ENCODE data around the gene TOR1AIP2. TPM values are rescaled to one million over a fixed set of nuclear protein-coding genes. Genes with fewer than 3 reads are reported as not detected.

The TOR1AIP2 gene
- total and polyA plus RNA-seq, 2 of the 8 experiments (the other 6 are each of a cell fraction or from before 2014, with no cell fraction given): 12.1 to 75.2 TPM

GRCh38 chr1:179812501-179813292 is 64.9 kb downstream of the TOR1AIP2 start:
- no peak overlapping the region for H3K4me3 ChIP-seq (ENCODE audit: extremely low read depth in 1 of 4, insufficient read depth in 2 of 4, low read depth in 3 of 4, low read length in 4 of 4)
- FAIRE-seq (no peak), DNase-seq (ENCODE audit: low read depth in 1 of 2, low spot score in 2 of 2) (no peak)
- H2AK5ac ChIP-seq (ENCODE audit: low read depth, low read length): no peak overlapping the region
- no peaks in the 10 kb centered on the region for H3K9me3 ChIP-seq (ENCODE audit: insufficient read depth in 2 of 2, low read depth in 1 of 2, low read length in 1 of 2)
- no peak overlapping the region for H3K9ac ChIP-seq (replicated peaks in 1 of 4; ENCODE audit: extremely low read depth in 1 of 4, low read depth in 3 of 4, low read length in 3 of 4)
- POLR2A ChIA-PET (ENCODE audit: partially characterized antibody): no interaction called here
- no peak overlapping the region for H3K4ac ChIP-seq (replicated peaks; ENCODE audit: insufficient read length, low read depth, low read length)
- no peak overlapping the region for H2BK20ac ChIP-seq (ENCODE audit: low read length)
- TF ChIP-seq EZH2 (IDR thresholded peaks at IDR 0.05; ENCODE audit: low read depth, low read length, severe bottlenecking) (no peak), SRF (IDR thresholded peaks at IDR 0.05; ENCODE audit: low read depth, low read length) (no peak), NRF1 (IDR thresholded peaks at IDR 0.05; ENCODE audit: low read depth, low read length) (no peak), TBP (IDR thresholded peaks at IDR 0.05; ENCODE audit: low read depth, low read length) (no peak)
- no peaks in the 10 kb centered on the region for H4K20me1 ChIP-seq (replicated peaks in 1 of 2; ENCODE audit: control insufficient read depth in 1 of 2, insufficient read depth in 2 of 2, low read length in 2 of 2)
- no peak overlapping the region for H3K18ac ChIP-seq (ENCODE audit: extremely low read depth, low read length)
- H3K56ac ChIP-seq (replicated peaks; ENCODE audit: insufficient read length, low read depth, low read length): no peak overlapping the region
- H2BK5ac ChIP-seq (ENCODE audit: low read depth, low read length): no peak overlapping the region
- no peaks in the 10 kb centered on the region for H3K79me1 ChIP-seq (ENCODE audit: low read depth, low read length)
- H3K27me3 ChIP-seq (replicated peaks in 1 of 4; ENCODE audit: control insufficient read depth in 3 of 4, extremely low read depth in 1 of 4, insufficient read depth in 3 of 4, low read length in 3 of 4): peaks cover 0 to 17% (median 14%) of the 10 kb centered on the region in 4 experiments; a peak in 6 of 7 replicates
- H3K14ac ChIP-seq (ENCODE audit: insufficient read length): no peak overlapping the region
- WGBS, 2 experiments (ENCODE audit: extremely low coverage in 1 of 2, insufficient coverage in 1 of 2, insufficient read length in 1 of 2, insufficient replicate concordance in 2 of 2, low coverage in 1 of 2, low lambda C conversion rate in 2 of 2, missing lambda C conversion rate in 1 of 2): 89% methylated on average over 36 of the region's 37 CpGs; no CpG with 5 or more reads in 1 of the 2 experiments
- no peak overlapping the region for H4K8ac ChIP-seq (ENCODE audit: extremely low read depth, insufficient read depth, low read length)
- H2BK120ac ChIP-seq (replicated peaks; ENCODE audit: low read depth, low read length): no peak overlapping the region
- H3K36me3 ChIP-seq (ENCODE audit: control insufficient read depth in 2 of 4, insufficient read depth in 4 of 4, low read length in 3 of 4): no peaks in the 10 kb centered on the region
- H3K23ac ChIP-seq (ENCODE audit: insufficient read length): no peak overlapping the region
- H3K4me2 ChIP-seq (ENCODE audit: insufficient read depth in 1 of 2, low read depth in 2 of 2, low read length in 2 of 2): no peak overlapping the region
- peaks cover 11% of the 10 kb centered on the region for H3K23me2 ChIP-seq (ENCODE audit: low read depth, low read length)
- H2AFZ ChIP-seq (ENCODE audit: low read length): no peak overlapping the region
- H3K4me1 ChIP-seq (replicated peaks in 1 of 4; ENCODE audit: control insufficient read depth in 3 of 4, insufficient read depth in 4 of 4, low read length in 3 of 4): peaks cover 4 to 12% (median 4%) of the 10 kb centered on the region in 4 experiments; a peak in 6 of 7 replicates
- no peak overlapping the region for H3K27ac ChIP-seq (ENCODE audit: low read depth, low read length)
- H2BK12ac ChIP-seq (ENCODE audit: low read depth, low read length): no peak overlapping the region
- no peak overlapping the region for H4K5ac ChIP-seq (ENCODE audit: insufficient read length, low read depth, low read length)
- H4K91ac ChIP-seq (replicated peaks; ENCODE audit: insufficient read length, low read length): no peak overlapping the region
- CTCF ChIA-PET (ENCODE audit: partially characterized antibody): interaction anchor here (0.6 to 16.2 kb wide), 17 partner anchors 12 to 561 kb away, joined by 3 to 595 read pairs (median 5); no protein-coding TSS in a partner anchor
- H2BK15ac ChIP-seq (ENCODE audit: low read length): no peak overlapping the region
- H3K79me2 ChIP-seq (ENCODE audit: control insufficient read depth in 1 of 2, insufficient read depth in 2 of 2, low read length in 2 of 2): no peaks in the 10 kb centered on the region

Measured in H1 (cell line).